ENCODE results near the gene TRIM29. TPM values are rescaled to one million over a fixed set of nuclear protein-coding genes. Genes with fewer than 3 reads are reported as not detected.

TRIM29 gene
- total and polyA plus RNA-seq, 2 of the 13 experiments (the other 11 are each of a cell fraction or from before 2014, with no cell fraction given): 0.86 TPM

DNA sequence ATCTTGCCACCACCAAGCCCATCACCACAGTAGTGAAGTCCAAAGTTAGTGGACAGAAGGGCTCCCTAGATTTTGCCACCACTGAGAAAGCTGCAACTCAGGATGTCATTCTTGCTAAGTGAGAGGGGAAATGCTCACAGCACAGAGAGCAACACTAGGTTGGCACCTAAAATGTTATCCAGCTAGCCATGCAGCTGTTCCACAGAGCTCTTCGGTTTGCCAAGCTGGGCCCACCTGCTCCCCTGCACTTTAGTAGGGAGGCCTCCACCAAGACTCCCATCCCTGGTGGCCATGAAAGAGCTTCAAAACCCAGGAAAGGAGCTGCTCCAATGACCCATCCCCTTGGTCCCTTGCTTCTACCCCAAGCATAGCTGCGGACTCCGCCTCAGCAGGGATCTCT lies 63.8 kb downstream of the TRIM29 start (continued):
- TF ChIP-seq, protein P1, sequence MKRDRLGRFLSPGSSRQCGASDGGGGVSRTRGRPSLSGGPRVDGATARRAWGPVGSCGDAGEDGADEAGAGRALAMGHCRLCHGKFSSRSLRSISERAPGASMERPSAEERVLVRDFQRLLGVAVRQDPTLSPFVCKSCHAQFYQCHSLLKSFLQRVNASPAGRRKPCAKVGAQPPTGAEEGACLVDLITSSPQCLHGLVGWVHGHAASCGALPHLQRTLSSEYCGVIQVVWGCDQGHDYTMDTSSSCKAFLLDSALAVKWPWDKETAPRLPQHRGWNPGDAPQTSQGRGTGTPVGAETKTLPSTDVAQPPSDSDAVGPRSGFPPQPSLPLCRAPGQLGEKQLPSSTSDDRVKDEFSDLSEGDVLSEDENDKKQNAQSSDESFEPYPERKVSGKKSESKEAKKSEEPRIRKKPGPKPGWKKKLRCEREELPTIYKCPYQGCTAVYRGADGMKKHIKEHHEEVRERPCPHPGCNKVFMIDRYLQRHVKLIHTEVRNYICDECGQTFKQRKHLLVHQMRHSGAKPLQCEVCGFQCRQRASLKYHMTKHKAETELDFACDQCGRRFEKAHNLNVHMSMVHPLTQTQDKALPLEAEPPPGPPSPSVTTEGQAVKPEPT (CRISPR knock-in tag; IDR thresholded peaks at IDR 0.05; ENCODE audit: low read depth): no peak
- TF ChIP-seq ZNF432 (CRISPR knock-in tag; IDR thresholded peaks at IDR 0.05; ENCODE audit: borderline replicate concordance) (no peak), RFX5 (IDR thresholded peaks at IDR 0.05; ENCODE audit: low read depth, low read length) (no peak)

DNA sequence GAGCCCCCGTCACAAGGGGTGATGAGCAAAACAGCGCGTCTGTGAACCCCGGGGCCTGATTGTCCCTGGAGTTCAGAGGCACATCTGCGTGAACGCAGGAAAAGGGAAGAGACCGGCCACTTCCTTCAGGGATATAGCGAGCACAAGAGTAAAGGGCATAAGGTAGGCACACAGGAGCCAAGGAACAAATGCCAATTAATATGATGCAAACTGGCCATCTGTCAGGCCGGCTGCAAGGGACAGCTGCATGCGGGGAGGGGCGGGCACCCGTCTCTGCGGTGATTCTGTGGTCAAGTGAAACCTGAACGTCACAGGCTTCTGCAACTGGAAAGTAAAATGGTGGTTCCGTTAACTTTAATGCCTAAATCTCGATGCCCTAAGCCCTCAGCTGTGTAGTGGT lies 64.7 kb downstream of the TRIM29 start:
- H3K4me1 ChIP-seq (ENCODE audit: insufficient read depth, low read length): no peaks in the 10 kb centered on the region
- H2AFZ ChIP-seq (ENCODE audit: low read length): no peak overlapping the region
- in situ Hi-C loops (cut with HindIII; ENCODE audit: extremely low pct_ligation_motif_present, low pct_unique_long_range_greater_than_20kb) (no loop called here), intact Hi-C loops (cut with micrococcal nuclease; ENCODE audit: unreplicated experiment) (loop anchor here (10.0 kb wide), 1 partner anchor 408 kb away; no protein-coding TSS in a partner anchor)
- BruUV-seq (replicated peaks): no TSS peak
- peaks cover 3 to 5% of the 10 kb centered on the region in 2 experiments; a peak in 2 of 5 replicates for H3K27me3 ChIP-seq (ENCODE audit: control insufficient read depth in 1 of 2, insufficient read depth in 2 of 2, low read length in 2 of 2)
- no peak for DNase-seq (ENCODE audit: low spot score)
- no peaks in the 10 kb centered on the region for H3K36me3 ChIP-seq (replicated peaks in 1 of 2; ENCODE audit: control insufficient read depth in 1 of 2, insufficient read depth in 2 of 2, low read length in 2 of 2)
- WGBS (ENCODE audit: low lambda C conversion rate): 30% methylated on average over 16 of the region's 16 CpGs
- H3K4me2 ChIP-seq (ENCODE audit: low read depth, low read length): no peak overlapping the region
- no peaks in the 10 kb centered on the region for H3K9me3 ChIP-seq (ENCODE audit: low read length)
- no peak overlapping the region for H3K27ac ChIP-seq (ENCODE audit: extremely low read length, insufficient read depth, low read length)
- H3K9ac ChIP-seq (ENCODE audit: insufficient read depth, low read depth, low read length): no peak overlapping the region
- ATAC-seq: no peak
- no peak overlapping the region for H3K4me3 ChIP-seq (replicated peaks in 1 of 3; ENCODE audit: insufficient read depth in 1 of 3, low read depth in 2 of 3, low read length in 3 of 3)
- ChIA-PET POLR2A (no interaction called here), CTCF (ENCODE audit: low intra/inter-chr PET ratio, low total read pairs) (no interaction called here)
- no peaks in the 10 kb centered on the region for H4K20me1 ChIP-seq (ENCODE audit: insufficient read depth, low read length)
- H3K79me2 ChIP-seq (ENCODE audit: insufficient read depth, low read length): no peaks in the 10 kb centered on the region
- no peak for FAIRE-seq
- TF ChIP-seq SMAD9 (CRISPR knock-in tag; IDR thresholded peaks at IDR 0.05) (no peak), ZNF12 (CRISPR knock-in tag; IDR thresholded peaks at IDR 0.05) (no peak), ZNF274 (CRISPR knock-in tag; IDR thresholded peaks at IDR 0.05) (no peak), KLF6 (CRISPR knock-in tag; IDR thresholded peaks at IDR 0.05) (no peak), KDM2A (CRISPR knock-in tag; IDR thresholded peaks at IDR 0.05; ENCODE audit: borderline replicate concordance, low read depth) (no peak), ZNF563 (CRISPR knock-in tag; IDR thresholded peaks at IDR 0.05) (no peak), SRF (IDR thresholded peaks at IDR 0.05; ENCODE audit: low read depth, low read length) (no peak), MIER3 (CRISPR knock-in tag; IDR thresholded peaks at IDR 0.05; ENCODE audit: borderline replicate concordance) (no peak), ZBTB3 (CRISPR knock-in tag; IDR thresholded peaks at IDR 0.05; ENCODE audit: borderline replicate concordance, low read depth) (no peak), ZNF138 (CRISPR knock-in tag; IDR thresholded peaks at IDR 0.05; ENCODE audit: low read depth) (no peak), POLR2G (IDR thresholded peaks at IDR 0.05; ENCODE audit: low read depth, low read length) (no peak)
- TF ChIP-seq, protein P2, sequence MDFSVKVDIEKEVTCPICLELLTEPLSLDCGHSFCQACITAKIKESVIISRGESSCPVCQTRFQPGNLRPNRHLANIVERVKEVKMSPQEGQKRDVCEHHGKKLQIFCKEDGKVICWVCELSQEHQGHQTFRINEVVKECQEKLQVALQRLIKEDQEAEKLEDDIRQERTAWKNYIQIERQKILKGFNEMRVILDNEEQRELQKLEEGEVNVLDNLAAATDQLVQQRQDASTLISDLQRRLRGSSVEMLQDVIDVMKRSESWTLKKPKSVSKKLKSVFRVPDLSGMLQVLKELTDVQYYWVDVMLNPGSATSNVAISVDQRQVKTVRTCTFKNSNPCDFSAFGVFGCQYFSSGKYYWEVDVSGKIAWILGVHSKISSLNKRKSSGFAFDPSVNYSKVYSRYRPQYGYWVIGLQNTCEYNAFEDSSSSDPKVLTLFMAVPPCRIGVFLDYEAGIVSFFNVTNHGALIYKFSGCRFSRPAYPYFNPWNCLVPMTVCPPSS (IDR thresholded peaks at IDR 0.05): no peak
- TF ChIP-seq, protein P3, sequence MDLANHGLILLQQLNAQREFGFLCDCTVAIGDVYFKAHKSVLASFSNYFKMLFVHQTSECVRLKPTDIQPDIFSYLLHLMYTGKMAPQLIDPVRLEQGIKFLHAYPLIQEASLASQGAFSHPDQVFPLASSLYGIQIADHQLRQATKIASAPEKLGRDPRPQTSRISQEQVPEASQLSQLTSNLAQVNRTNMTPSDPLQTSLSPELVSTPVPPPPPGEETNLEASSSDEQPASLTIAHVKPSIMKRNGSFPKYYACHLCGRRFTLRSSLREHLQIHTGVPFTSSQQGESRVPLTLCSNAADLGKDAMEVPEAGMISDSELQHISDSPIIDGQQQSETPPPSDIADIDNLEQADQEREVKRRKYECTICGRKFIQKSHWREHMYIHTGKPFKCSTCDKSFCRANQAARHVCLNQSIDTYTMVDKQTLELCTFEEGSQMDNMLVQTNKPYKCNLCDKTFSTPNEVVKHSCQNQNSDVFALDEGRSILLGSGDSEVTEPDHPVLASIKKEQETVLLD (CRISPR knock-in tag; IDR thresholded peaks at IDR 0.05; ENCODE audit: low read depth): no peak
- TF ChIP-seq, protein P4, sequence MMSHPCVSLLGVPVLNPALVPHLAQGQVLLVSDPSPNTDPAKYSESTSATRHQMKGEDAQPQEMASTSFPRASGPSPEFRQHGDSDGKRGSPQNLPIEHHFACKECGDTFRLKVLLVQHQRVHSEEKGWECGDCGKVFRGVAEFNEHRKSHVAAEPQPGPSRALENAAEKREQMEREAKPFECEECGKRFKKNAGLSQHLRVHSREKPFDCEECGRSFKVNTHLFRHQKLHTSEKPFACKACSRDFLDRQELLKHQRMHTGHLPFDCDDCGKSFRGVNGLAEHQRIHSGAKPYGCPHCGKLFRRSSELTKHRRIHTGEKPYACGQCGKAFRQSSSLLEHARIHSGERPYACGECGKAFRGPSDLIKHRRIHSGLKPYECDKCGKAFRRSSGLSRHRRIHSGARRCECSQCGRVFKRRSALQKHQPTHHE (CRISPR knock-in tag; IDR thresholded peaks at IDR 0.05; ENCODE audit: borderline replicate concordance): no peak

All from HepG2 (cell line).